Neural cell (in vitro differentiated cells): Measurements from ENCODE around the gene SLC25A21.

ENCODE experiments used
- CTCF ChIP-seq: fragments of 450-650 bp; IDR thresholded peaks from 2 replicates; pipeline ENCODE4 v1.5.1; 2014; ENCODE audit warnings: antibody characterized with exemption, mild to moderate bottlenecking, moderate library complexity; ENCODE audit not compliant: poor library complexity, severe bottlenecking
- EZH2 ChIP-seq: fragments of 200-600, 300-800 bp; shearing (Covaris generic), sonication (generic); IDR thresholded peaks from 2 replicates; pipeline ENCODE4 v1.6.1; 2014; ENCODE audit warnings: antibody characterized with exemption, low read length, borderline replicate concordance, mild to moderate bottlenecking; ENCODE audit not compliant: insufficient read depth, poor library complexity, severe bottlenecking
- MXI1 ChIP-seq: fragments of 450-650 bp; conservative IDR thresholded peaks from 2 replicates; pipeline ENCODE4 v1.6.1; 2014; ENCODE audit warnings: antibody characterized with exemption, mild to moderate bottlenecking; ENCODE audit not compliant: poor library complexity, severe bottlenecking
- POLR2AphosphoS5 ChIP-seq: IDR thresholded peaks from 2 replicates; pipeline ENCODE4 v1.6.1; 2012
- RAD21 ChIP-seq: fragments of 450-650 bp; conservative IDR thresholded peaks from 2 replicates; pipeline ENCODE4 v1.6.1; 2014; ENCODE audit warnings: antibody characterized with exemption, mild to moderate bottlenecking, moderate library complexity

GRCh38 chr14:36682338-36682737 lies 490.1 kb downstream of the SLC25A21 start:
- TF ChIP-seq POLR2AphosphoS5 (no peak), CTCF (no peak), RAD21 (no peak), EZH2 (no peak), MXI1 (no peak)
